Measurements from ENCODE around the gene TFEC. TPM values are rescaled to one million over a fixed set of nuclear protein-coding genes. Genes with fewer than 3 reads are reported as not detected.

TFEC gene
- total and polyA plus RNA-seq, 10 of the 15 experiments (the other 5 are each of a cell fraction or from before 2014, with no cell fraction given): 0.18 to 5.8 (median 2.4) TPM

DNA sequence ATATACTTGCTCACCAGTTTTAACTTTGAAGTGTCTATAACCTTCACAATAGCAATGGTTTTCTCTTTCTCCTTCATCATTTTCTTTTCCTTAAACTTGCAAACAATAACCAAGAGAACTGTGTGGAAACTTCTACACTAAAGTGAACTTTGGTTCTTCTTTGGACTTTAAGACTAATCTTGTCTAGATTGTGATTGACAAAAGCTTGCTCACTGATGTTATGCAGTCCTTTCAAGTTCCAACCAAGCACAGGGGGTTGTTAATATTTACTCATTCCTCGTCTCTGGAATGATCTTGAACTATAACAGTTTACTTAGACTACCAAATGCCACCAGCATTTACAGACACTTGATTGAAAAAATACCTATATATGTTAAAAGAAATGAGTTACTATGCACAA lies 62.4 kb downstream of the TFEC start:
- SMC1A ChIA-PET (ENCODE audit: uncharacterized antibody, unreplicated experiment): no interaction called here
- no peaks in the 10 kb centered on the region for H3K9me3 ChIP-seq (replicated peaks; ENCODE audit: control insufficient read depth, insufficient read depth, low read length)
- no peak overlapping the region for H3K4me2 ChIP-seq (ENCODE audit: control insufficient read depth, insufficient read depth)
- ATAC-seq: no peak
- no peaks in the 10 kb centered on the region for H3K27me3 ChIP-seq (replicated peaks in 1 of 2; ENCODE audit: control insufficient read depth in 2 of 2, insufficient read depth in 2 of 2, low read length in 1 of 2)
- H4K20me1 ChIP-seq (ENCODE audit: control insufficient read depth, insufficient read depth): no peaks in the 10 kb centered on the region
- no peaks in the 10 kb centered on the region for H3K79me2 ChIP-seq (ENCODE audit: control insufficient read depth, insufficient read depth, low read length)
- RAD21 ChIA-PET (ENCODE audit: unreplicated experiment): no interaction called here
- POLR2A ChIA-PET: no interaction called here
- H3K9ac ChIP-seq (ENCODE audit: control insufficient read depth, insufficient read depth, low read length): no peak overlapping the region
- WGBS (ENCODE audit: insufficient coverage, insufficient replicate concordance, low lambda C conversion rate, missing lambda C conversion rate): 0% methylated on average over 1 of the region's 1 CpG
- no peak for DNase-seq (ENCODE audit: low read depth, low spot score)
- no peak overlapping the region for H2AFZ ChIP-seq (ENCODE audit: control insufficient read depth, low read depth, low read length)
- intact Hi-C loops (cut with micrococcal nuclease; ENCODE audit: unreplicated experiment) (no loop called here), in situ Hi-C loops (cut with MboI) (no loop called here)
- CTCF ChIA-PET: no interaction called here
- H3K27ac ChIP-seq (ENCODE audit: control insufficient read depth, insufficient read depth): no peak overlapping the region
- no peaks in the 10 kb centered on the region for H3K36me3 ChIP-seq (ENCODE audit: control insufficient read depth in 2 of 2, insufficient read depth in 2 of 2, low read length in 1 of 2)
- H3K4me1 ChIP-seq (ENCODE audit: control insufficient read depth, insufficient read depth, low read length): no peaks in the 10 kb centered on the region
- no peak for FAIRE-seq
- no peak overlapping the region for H3K4me3 ChIP-seq
- BruUV-seq (replicated peaks): no TSS peak
- TF ChIP-seq, protein P1, sequence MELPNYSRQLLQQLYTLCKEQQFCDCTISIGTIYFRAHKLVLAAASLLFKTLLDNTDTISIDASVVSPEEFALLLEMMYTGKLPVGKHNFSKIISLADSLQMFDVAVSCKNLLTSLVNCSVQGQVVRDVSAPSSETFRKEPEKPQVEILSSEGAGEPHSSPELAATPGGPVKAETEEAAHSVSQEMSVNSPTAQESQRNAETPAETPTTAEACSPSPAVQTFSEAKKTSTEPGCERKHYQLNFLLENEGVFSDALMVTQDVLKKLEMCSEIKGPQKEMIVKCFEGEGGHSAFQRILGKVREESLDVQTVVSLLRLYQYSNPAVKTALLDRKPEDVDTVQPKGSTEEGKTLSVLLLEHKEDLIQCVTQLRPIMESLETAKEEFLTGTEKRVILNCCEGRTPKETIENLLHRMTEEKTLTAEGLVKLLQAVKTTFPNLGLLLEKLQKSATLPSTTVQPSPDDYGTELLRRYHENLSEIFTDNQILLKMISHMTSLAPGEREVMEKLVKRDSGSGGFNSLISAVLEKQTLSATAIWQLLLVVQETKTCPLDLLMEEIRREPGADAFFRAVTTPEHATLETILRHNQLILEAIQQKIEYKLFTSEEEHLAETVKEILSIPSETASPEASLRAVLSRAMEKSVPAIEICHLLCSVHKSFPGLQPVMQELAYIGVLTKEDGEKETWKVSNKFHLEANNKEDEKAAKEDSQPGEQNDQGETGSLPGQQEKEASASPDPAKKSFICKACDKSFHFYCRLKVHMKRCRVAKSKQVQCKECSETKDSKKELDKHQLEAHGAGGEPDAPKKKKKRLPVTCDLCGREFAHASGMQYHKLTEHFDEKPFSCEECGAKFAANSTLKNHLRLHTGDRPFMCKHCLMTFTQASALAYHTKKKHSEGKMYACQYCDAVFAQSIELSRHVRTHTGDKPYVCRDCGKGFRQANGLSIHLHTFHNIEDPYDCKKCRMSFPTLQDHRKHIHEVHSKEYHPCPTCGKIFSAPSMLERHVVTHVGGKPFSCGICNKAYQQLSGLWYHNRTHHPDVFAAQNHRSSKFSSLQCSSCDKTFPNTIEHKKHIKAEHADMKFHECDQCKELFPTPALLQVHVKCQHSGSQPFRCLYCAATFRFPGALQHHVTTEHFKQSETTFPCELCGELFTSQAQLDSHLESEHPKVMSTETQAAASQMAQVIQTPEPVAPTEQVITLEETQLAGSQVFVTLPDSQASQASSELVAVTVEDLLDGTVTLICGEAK (IDR thresholded peaks at IDR 0.05; ENCODE audit: borderline replicate concordance): no peak
- no peak for TF ChIP-seq PAX5 (IDR thresholded peaks at IDR 0.05; ENCODE audit: borderline replicate concordance, low read depth, low read length)
- TF ChIP-seq, protein P2, sequence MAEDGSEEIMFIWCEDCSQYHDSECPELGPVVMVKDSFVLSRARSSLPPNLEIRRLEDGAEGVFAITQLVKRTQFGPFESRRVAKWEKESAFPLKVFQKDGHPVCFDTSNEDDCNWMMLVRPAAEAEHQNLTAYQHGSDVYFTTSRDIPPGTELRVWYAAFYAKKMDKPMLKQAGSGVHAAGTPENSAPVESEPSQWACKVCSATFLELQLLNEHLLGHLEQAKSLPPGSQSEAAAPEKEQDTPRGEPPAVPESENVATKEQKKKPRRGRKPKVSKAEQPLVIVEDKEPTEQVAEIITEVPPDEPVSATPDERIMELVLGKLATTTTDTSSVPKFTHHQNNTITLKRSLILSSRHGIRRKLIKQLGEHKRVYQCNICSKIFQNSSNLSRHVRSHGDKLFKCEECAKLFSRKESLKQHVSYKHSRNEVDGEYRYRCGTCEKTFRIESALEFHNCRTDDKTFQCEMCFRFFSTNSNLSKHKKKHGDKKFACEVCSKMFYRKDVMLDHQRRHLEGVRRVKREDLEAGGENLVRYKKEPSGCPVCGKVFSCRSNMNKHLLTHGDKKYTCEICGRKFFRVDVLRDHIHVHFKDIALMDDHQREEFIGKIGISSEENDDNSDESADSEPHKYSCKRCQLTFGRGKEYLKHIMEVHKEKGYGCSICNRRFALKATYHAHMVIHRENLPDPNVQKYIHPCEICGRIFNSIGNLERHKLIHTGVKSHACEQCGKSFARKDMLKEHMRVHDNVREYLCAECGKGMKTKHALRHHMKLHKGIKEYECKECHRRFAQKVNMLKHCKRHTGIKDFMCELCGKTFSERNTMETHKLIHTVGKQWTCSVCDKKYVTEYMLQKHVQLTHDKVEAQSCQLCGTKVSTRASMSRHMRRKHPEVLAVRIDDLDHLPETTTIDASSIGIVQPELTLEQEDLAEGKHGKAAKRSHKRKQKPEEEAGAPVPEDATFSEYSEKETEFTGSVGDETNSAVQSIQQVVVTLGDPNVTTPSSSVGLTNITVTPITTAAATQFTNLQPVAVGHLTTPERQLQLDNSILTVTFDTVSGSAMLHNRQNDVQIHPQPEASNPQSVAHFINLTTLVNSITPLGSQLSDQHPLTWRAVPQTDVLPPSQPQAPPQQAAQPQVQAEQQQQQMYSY (CRISPR knock-in tag; IDR thresholded peaks at IDR 0.05): no peak
- TF ChIP-seq EP300 (IDR thresholded peaks at IDR 0.05; ENCODE audit: borderline replicate concordance in 1 of 2, control insufficient read depth in 1 of 2, low read depth in 2 of 2, low read length in 2 of 2): no peak
- TF ChIP-seq HDAC2 (IDR thresholded peaks at IDR 0.05): no peak
- no peak for TF ChIP-seq YY1 (IDR thresholded peaks at IDR 0.05; ENCODE audit: low read depth, low read length)
- TF ChIP-seq, protein P3, sequence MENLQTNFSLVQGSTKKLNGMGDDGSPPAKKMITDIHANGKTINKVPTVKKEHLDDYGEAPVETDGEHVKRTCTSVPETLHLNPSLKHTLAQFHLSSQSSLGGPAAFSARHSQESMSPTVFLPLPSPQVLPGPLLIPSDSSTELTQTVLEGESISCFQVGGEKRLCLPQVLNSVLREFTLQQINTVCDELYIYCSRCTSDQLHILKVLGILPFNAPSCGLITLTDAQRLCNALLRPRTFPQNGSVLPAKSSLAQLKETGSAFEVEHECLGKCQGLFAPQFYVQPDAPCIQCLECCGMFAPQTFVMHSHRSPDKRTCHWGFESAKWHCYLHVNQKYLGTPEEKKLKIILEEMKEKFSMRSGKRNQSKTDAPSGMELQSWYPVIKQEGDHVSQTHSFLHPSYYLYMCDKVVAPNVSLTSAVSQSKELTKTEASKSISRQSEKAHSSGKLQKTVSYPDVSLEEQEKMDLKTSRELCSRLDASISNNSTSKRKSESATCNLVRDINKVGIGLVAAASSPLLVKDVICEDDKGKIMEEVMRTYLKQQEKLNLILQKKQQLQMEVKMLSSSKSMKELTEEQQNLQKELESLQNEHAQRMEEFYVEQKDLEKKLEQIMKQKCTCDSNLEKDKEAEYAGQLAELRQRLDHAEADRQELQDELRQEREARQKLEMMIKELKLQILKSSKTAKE (IDR thresholded peaks at IDR 0.05; ENCODE audit: low read depth, poor library complexity, severe bottlenecking): no peak
- TF ChIP-seq BCL11A (IDR thresholded peaks at IDR 0.05; ENCODE audit: low read depth, low read length): no peak
- no peak for TF ChIP-seq CREM (IDR thresholded peaks at IDR 0.05; ENCODE audit: low read depth)
- TF ChIP-seq, protein P4, sequence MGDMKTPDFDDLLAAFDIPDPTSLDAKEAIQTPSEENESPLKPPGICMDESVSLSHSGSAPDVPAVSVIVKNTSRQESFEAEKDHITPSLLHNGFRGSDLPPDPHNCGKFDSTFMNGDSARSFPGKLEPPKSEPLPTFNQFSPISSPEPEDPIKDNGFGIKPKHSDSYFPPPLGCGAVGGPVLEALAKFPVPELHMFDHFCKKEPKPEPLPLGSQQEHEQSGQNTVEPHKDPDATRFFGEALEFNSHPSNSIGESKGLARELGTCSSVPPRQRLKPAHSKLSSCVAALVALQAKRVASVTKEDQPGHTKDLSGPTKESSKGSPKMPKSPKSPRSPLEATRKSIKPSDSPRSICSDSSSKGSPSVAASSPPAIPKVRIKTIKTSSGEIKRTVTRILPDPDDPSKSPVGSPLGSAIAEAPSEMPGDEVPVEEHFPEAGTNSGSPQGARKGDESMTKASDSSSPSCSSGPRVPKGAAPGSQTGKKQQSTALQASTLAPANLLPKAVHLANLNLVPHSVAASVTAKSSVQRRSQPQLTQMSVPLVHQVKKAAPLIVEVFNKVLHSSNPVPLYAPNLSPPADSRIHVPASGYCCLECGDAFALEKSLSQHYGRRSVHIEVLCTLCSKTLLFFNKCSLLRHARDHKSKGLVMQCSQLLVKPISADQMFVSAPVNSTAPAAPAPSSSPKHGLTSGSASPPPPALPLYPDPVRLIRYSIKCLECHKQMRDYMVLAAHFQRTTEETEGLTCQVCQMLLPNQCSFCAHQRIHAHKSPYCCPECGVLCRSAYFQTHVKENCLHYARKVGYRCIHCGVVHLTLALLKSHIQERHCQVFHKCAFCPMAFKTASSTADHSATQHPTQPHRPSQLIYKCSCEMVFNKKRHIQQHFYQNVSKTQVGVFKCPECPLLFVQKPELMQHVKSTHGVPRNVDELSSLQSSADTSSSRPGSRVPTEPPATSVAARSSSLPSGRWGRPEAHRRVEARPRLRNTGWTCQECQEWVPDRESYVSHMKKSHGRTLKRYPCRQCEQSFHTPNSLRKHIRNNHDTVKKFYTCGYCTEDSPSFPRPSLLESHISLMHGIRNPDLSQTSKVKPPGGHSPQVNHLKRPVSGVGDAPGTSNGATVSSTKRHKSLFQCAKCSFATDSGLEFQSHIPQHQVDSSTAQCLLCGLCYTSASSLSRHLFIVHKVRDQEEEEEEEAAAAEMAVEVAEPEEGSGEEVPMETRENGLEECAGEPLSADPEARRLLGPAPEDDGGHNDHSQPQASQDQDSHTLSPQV (IDR thresholded peaks at IDR 0.05): no peak
